HG03045 (cell line): ENCODE data around the gene SLC8A1.

Experiments
- ATAC-seq: cut with Tn5 transposase; IDR thresholded peaks from one replicate; pipeline ENCODE4 v1.9.1; 2021; ENCODE audit warnings: mild to moderate bottlenecking, moderate library complexity; ENCODE audit not compliant: unreplicated experiment

Gene SLC8A1

GRCh38 chr2:40451918-40452605, at the start of gene SLC8A1:
Gene SLC8A1, minus strand, starts transcription at chr2:40452090.
- no peak for ATAC-seq

- no peak for ATAC-seq
These were observed 47.5 kb upstream of the SLC8A1 start for GRCh38 chr2:40499437-40499836.

- ATAC-seq: no peak
These were observed 45.5 kb upstream of the SLC8A1 start for GRCh38 chr2:40497251-40497859.

- no peak for ATAC-seq
These were observed 37.7 kb upstream of the SLC8A1 start for GRCh38 chr2:40489678-40489960.

- no peak for ATAC-seq
These were observed 37.2 kb upstream of the SLC8A1 start for GRCh38 chr2:40488927-40489677.

- no peak for ATAC-seq
These were observed 36.3 kb upstream of the SLC8A1 start for GRCh38 chr2:40488101-40488601.

GRCh38 chr2:40487602-40488001, 35.7 kb upstream of the SLC8A1 start:
- no peak for ATAC-seq

GRCh38 chr2:40485854-40486253, 34.0 kb upstream of the SLC8A1 start:
- ATAC-seq: no peak

GRCh38 chr2:40485318-40485717, 33.4 kb upstream of the SLC8A1 start:
- ATAC-seq: no peak

- ATAC-seq: no peak
These were observed 31.8 kb upstream of the SLC8A1 start for GRCh38 chr2:40483549-40484243.

- ATAC-seq: no peak
These were observed 28.7 kb upstream of the SLC8A1 start for GRCh38 chr2:40480596-40480995.

GRCh38 chr2:40480073-40480472, 28.2 kb upstream of the SLC8A1 start:
- ATAC-seq: no peak

GRCh38 chr2:40477361-40477760, 25.5 kb upstream of the SLC8A1 start:
- no peak for ATAC-seq

- ATAC-seq: no peak
These were observed 24.5 kb upstream of the SLC8A1 start for GRCh38 chr2:40476436-40476835.

- ATAC-seq: no peak
These were observed 22.4 kb upstream of the SLC8A1 start for GRCh38 chr2:40474306-40474705.

- no peak for ATAC-seq
These were observed 20.0 kb upstream of the SLC8A1 start for GRCh38 chr2:40471866-40472265.

- ATAC-seq: no peak
These were observed 19.2 kb upstream of the SLC8A1 start for GRCh38 chr2:40470822-40471813.

GRCh38 chr2:40466935-40467572, 15.2 kb upstream of the SLC8A1 start:
- ATAC-seq: no peak

GRCh38 chr2:40466332-40466906, 14.5 kb upstream of the SLC8A1 start:
- ATAC-seq: no peak
